ENCODE data around the gene BYSL. TPM values are rescaled to one million over a fixed set of nuclear protein-coding genes. Genes with fewer than 3 reads are reported as not detected.
A peak's percentile ranks its signal among the peaks of the same experiment; 100 is the strongest.

Gene BYSL
- total RNA-seq, 4 donors from 2014 or later = 9.8 to 38.2 (median 11.8) TPM

GRCh38 chr6:41894366-41895299 is 26.7 kb upstream of the BYSL start:
- ATAC-seq (ENCODE audit: low FRiP score) = peak; percentile 79
- TF ChIP-seq CTCF (IDR thresholded peaks at IDR 0.05) = no peak
- no peak for DNase-seq (ENCODE audit: low spot score)

GRCh38 chr6:41895300-41896233 is 25.7 kb upstream of the BYSL start, which contains the start of gene USP49:
TSS of gene USP49 (minus strand) at chr6:41895375. CDS start at chr6:41806983, 88,392 bp downstream.
- ATAC-seq (ENCODE audit: low FRiP score) (peak; percentile 98), DNase-seq (ENCODE audit: low spot score) (peak; percentile 92)
- TF ChIP-seq CTCF (IDR thresholded peaks at IDR 0.05) = no peak

- DNase-seq (ENCODE audit: low spot score) (no peak), ATAC-seq (ENCODE audit: low FRiP score) (no peak)
- no peak for TF ChIP-seq CTCF (IDR thresholded peaks at IDR 0.05)
Measured at GRCh38 chr6:41896281-41896680, 25.0 kb upstream of the BYSL start.

GRCh38 chr6:41900861-41901260 is 20.4 kb upstream of the BYSL start:
- no peak for DNase-seq (ENCODE audit: low spot score)
- TF ChIP-seq CTCF (IDR thresholded peaks at IDR 0.05) = no peak
- no peak for ATAC-seq (ENCODE audit: low FRiP score)

GRCh38 chr6:41901882-41902519 is 19.3 kb upstream of the BYSL start:
- DNase-seq (ENCODE audit: low spot score) = no peak
- no peak for TF ChIP-seq CTCF (IDR thresholded peaks at IDR 0.05)
- ATAC-seq (ENCODE audit: low FRiP score) = no peak

- no peak for TF ChIP-seq CTCF (IDR thresholded peaks at IDR 0.05)
- DNase-seq (ENCODE audit: low spot score) = no peak
- ATAC-seq (ENCODE audit: low FRiP score) = no peak
Measured at GRCh38 chr6:41909727-41910126, 11.6 kb upstream of the BYSL start.

Data from omental fat pad (tissue), 4 donors.